Naive thymus-derived CD8-positive, alpha-beta T cell (primary cell): ENCODE results near the gene MTR. TPM values are rescaled to one million over a fixed set of nuclear protein-coding genes. Genes with fewer than 3 reads are reported as not detected.
A peak's percentile ranks its signal among the peaks of the same experiment; 100 is the strongest.

Experiments
- ATAC-seq, 2 donors: fragments of 150-1000 bp; cut with Tn5 transposase in 1 of 2; sonication (Bioruptor Pico), chemical (Tn5 transposase) in 1 of 2; 1 replicate in 1 of 2; 2 replicates in 1 of 2; pipeline ENCODE4 v1.10.0; 2021; ENCODE audit warnings: mild to moderate bottlenecking in 2 of 2, moderate library complexity in 2 of 2
- POLR2A ChIA-PET: fragments of 350-600 bp; sonication (Branson Sonifier 250); formaldehyde crosslinking; loops from one replicate; lab custom pipeline; 2021; ENCODE audit warnings: antibody characterized with exemption; lab: Charles Lee
- DNase-seq, 10 donors: peaks; one replicate each; pipeline versions ENCODE4 v3.0.0 to v3.0.0-alpha.2; 2020 to 2022
- H3K27ac Mint-ChIP-seq, 10 donors: one replicate each; pipeline ENCODE4 v1.8.0; 2020 to 2022; ENCODE audit warnings: mild to moderate bottlenecking in 10 of 10, mixed read lengths in 10 of 10, moderate library complexity in 4 of 10, inconsistent platforms in 1 of 10
- H3K27me3 Mint-ChIP-seq, 5 donors: one replicate each; pipeline ENCODE4 v1.8.0; 2021 to 2022; ENCODE audit warnings: mixed read lengths in 5 of 5
- H3K36me3 Mint-ChIP-seq, 3 donors: one replicate each; pipeline ENCODE4 v1.8.0; 2020 to 2022; ENCODE audit warnings: mixed read lengths in 3 of 3, mild to moderate bottlenecking in 2 of 3, inconsistent platforms in 1 of 3
- H3K4me1 Mint-ChIP-seq, 4 donors: one replicate each; pipeline ENCODE4 v1.8.0; 2021 to 2022; ENCODE audit warnings: mixed read lengths in 4 of 4
- H3K4me3 Mint-ChIP-seq, 10 donors: one replicate each; pipeline ENCODE4 v1.8.0; 2020 to 2022; ENCODE audit warnings: mild to moderate bottlenecking in 10 of 10, mixed read lengths in 10 of 10, moderate library complexity in 6 of 10, inconsistent platforms in 1 of 10
- H3K9me3 Mint-ChIP-seq, 9 donors: one replicate each; pipeline ENCODE4 v1.8.0; 2020 to 2022; ENCODE audit warnings: mixed read lengths in 9 of 9, mild to moderate bottlenecking in 3 of 9, inconsistent platforms in 1 of 9, moderate library complexity in 1 of 9
- polyA plus RNA-seq, 3 donors: library from polyadenylated mRNA; unstranded; fragments of 300-500 nt; fragmentation: Illumina TruSeq; gene quantifications; one replicate each; pipeline ENCODE4 v1.2.3, GENCODE V29; 2021
- total RNA-seq, 8 experiments: library from RNA in 2 of 8; stranded (reverse) in 2 of 8; gene quantifications; one replicate each; pipeline ENCODE4 v1.2.3 and lab custom pipeline; 2021 to 2026

MTR gene
- total and polyA plus RNA-seq, 5 experiments from 2014 or later: 14.8 to 67.9 (median 25.6) TPM

DNA sequence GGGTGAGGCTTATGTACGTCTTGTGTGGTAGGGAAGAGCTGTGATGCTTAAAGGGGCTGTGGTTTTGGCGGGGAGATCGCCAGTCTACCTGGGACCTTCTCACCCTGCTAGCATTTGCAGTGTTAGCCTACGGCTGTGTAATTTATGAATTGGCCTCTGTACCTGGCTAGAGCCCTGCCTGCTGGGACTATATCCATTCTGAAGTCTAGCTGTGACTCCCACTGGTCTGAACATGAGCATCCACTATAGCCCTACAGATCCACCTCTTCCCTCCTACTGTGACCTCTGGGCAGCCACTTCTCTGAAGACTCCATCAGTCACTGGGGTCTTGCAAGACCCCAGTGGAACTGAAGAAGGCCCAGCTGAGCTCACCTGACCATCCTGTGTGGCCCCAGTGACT, 135.4 kb downstream of the MTR start:
- Mint-ChIP-seq H3K27ac (no peak overlapping the region), H3K9me3 (peaks cover 0 to 28% (median 10%) of the 10 kb centered on the region in 9 donors), H3K4me3 (no peak overlapping the region), H3K36me3 (peaks cover 0 to 24% (median 0%) of the 10 kb centered on the region in 3 donors), H3K27me3 (peaks cover 9 to 21% (median 16%) of the 10 kb centered on the region in 5 donors), H3K4me1 (no peaks in the 10 kb centered on the region)
- no peak for ATAC-seq
- DNase-seq: no peak
- POLR2A ChIA-PET: no interaction called here

DNA sequence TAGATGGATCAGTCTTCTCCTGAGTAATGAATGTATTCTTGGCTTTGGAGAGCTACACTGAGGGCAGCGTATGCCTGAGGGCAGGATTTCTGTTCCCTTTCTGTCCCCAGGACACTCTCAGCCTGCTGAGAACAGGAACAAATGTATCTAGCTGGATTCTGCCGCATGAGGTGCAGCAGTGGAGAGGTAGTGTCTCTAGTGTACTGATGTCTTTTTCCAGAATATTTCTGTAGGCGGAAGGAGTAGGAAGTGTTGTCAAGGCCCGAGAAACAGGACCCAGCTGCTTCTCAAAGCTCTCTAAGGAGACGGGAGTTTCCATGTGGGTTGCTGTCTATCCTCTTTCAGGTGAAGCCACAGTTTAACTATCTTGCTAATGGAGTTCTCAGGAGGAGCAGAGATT, 143.7 kb downstream of the MTR start:
- no peak overlapping the region for H3K4me3 Mint-ChIP-seq
- POLR2A ChIA-PET: no interaction called here
- no peak overlapping the region for H3K27ac Mint-ChIP-seq
- H3K36me3 Mint-ChIP-seq: peaks cover 0 to 5% (median 0%) of the 10 kb centered on the region in 3 donors
- DNase-seq (no peak), ATAC-seq (no peak)
- peaks cover 1 to 21% (median 8%) of the 10 kb centered on the region in 5 donors for H3K27me3 Mint-ChIP-seq
- peaks cover 0 to 6% (median 0%) of the 10 kb centered on the region in 9 donors for H3K9me3 Mint-ChIP-seq
- no peaks in the 10 kb centered on the region for H3K4me1 Mint-ChIP-seq

DNA sequence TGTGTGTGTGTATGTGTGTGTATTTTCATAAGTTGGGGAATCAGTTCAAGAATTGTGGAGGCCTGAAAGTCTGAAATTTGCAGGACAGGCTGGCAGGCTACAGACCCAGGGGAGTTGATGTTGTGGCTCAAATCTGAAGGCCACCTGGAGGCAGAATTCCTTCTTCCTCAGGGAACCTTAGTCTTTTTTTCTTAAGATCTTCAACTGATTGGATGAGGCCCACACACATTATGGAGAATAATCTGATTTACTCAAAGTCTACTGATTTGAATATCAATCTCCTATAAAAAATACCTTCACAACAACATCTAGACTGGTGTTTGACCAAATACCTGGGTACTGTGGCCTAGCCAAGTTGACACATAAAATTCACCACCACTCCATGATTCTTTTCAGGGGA, 147.3 kb downstream of the MTR start:
- Mint-ChIP-seq H3K4me3 (no peak overlapping the region), H3K4me1 (no peaks in the 10 kb centered on the region), H3K27me3 (peaks cover 4 to 17% (median 9%) of the 10 kb centered on the region in 5 donors), H3K36me3 (peaks cover 0 to 5% (median 4%) of the 10 kb centered on the region in 3 donors), H3K27ac (no peak overlapping the region), H3K9me3 (peaks cover 0 to 9% (median 0%) of the 10 kb centered on the region in 9 donors)
- POLR2A ChIA-PET: no interaction called here
- DNase-seq (no peak), ATAC-seq (no peak)

DNA sequence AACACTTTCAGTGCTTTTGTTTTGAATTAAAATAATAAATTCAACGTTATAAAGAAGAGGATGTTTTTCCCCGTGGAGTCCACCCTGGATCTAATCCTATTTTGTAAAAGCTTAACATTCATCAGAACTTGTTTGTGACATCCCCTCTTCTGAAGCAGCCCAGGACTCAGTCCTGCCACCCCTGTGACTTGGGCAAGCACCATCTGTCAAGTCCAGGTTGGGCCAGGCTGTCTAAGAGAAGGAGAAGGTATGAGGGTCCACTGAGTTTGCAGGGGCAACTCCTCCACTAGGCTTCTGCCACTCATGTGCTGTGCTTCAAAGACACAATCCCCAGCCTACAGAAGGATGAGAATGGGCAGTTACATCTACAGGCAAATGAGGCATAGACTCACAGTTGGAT, 149.5 kb downstream of the MTR start:
- ATAC-seq: no peak
- Mint-ChIP-seq H3K36me3 (peaks cover 0 to 5% (median 4%) of the 10 kb centered on the region in 3 donors), H3K27ac (peak overlapping the region in 1 of 10 donors; percentile 24), H3K4me3 (no peak overlapping the region), H3K27me3 (peaks cover 4 to 18% (median 9%) of the 10 kb centered on the region in 5 donors), H3K9me3 (peaks cover 0 to 9% (median 0%) of the 10 kb centered on the region in 9 donors), H3K4me1 (no peaks in the 10 kb centered on the region)
- POLR2A ChIA-PET: no interaction called here
- no peak for DNase-seq

DNA sequence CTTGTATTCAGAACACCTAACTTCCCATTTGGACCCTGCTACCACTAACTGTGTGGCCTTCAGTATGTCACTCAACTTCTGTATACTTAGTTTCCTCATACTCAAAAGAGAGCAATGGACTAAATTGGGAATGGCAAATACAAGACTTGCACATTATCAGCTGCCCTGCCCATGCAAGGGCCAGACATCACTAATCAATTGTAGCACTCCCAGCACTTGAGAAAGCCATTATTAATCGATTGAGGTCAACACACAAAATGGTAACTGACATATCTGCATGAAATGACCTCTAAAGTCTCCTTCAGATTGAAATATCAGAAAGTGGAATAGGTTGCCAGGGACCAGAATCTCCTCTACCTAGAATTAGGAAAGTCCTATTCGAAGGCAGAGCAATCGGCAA, 149.9 kb downstream of the MTR start:
- DNase-seq (no peak), ATAC-seq (no peak)
- POLR2A ChIA-PET: no interaction called here
- H3K4me1 Mint-ChIP-seq: no peaks in the 10 kb centered on the region
- no peak overlapping the region for H3K4me3 Mint-ChIP-seq
- no peak overlapping the region for H3K27ac Mint-ChIP-seq
- peaks cover 0 to 9% (median 0%) of the 10 kb centered on the region in 9 donors for H3K9me3 Mint-ChIP-seq
- H3K36me3 Mint-ChIP-seq: peaks cover 0 to 5% (median 4%) of the 10 kb centered on the region in 3 donors
- peaks cover 4 to 18% (median 9%) of the 10 kb centered on the region in 5 donors for H3K27me3 Mint-ChIP-seq

DNA sequence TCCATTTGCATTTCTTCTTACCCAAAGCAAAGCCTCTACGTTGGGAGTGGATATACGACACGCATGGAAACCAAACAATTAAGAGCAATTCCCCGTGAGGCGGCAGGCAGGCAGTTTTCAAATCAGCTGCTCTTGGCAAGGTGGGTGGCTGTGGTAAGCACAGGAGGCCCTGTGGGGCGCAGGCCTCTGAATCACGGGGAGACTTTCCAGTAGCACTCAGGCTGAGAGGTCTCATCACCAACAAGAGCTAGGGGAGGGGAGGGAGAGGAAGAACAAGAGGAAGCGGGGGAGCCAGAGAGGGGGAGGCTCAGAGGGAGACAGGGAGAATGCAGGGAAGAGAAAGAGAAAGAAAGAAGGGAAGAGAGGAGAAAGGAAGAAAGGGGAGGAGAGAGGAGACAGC, 152.7 kb downstream of the MTR start:
- H3K36me3 Mint-ChIP-seq: peaks cover 0 to 4% (median 0%) of the 10 kb centered on the region in 3 donors
- POLR2A ChIA-PET: no interaction called here
- DNase-seq (no peak), ATAC-seq (no peak)
- no peaks in the 10 kb centered on the region for H3K4me1 Mint-ChIP-seq
- H3K27me3 Mint-ChIP-seq: peaks cover 6 to 19% (median 7%) of the 10 kb centered on the region in 5 donors
- peaks cover 0 to 2% (median 0%) of the 10 kb centered on the region in 9 donors for H3K9me3 Mint-ChIP-seq
- H3K4me3 Mint-ChIP-seq: no peak overlapping the region
- H3K27ac Mint-ChIP-seq: no peak overlapping the region

DNA sequence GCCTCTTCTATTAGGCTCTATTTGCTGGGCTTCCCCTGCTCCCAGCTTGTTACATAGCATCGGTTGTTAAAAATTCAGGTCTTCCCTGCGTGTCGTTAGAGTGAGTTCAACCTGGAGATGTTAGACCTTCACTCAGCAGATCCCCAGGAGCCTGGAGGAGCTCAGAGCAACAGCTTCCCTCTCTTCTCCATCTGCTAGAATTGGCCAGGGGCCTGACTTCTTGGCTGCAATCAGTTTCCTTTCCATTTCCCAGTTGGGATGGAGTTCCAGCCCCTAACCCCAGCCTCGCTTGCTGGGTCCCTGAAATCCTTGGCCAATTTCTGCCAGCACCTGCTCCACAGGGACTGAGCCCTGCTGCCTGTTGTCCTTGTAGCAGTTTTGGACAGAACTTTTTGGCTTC, 153.3 kb downstream of the MTR start:
- Mint-ChIP-seq H3K27me3 (peaks cover 7 to 22% (median 10%) of the 10 kb centered on the region in 5 donors), H3K36me3 (peaks cover 0 to 4% (median 0%) of the 10 kb centered on the region in 3 donors), H3K27ac (no peak overlapping the region), H3K9me3 (peaks cover 0 to 4% (median 0%) of the 10 kb centered on the region in 9 donors), H3K4me1 (no peaks in the 10 kb centered on the region), H3K4me3 (no peak overlapping the region)
- ATAC-seq: no peak
- no peak for DNase-seq
- POLR2A ChIA-PET: no interaction called here

DNA sequence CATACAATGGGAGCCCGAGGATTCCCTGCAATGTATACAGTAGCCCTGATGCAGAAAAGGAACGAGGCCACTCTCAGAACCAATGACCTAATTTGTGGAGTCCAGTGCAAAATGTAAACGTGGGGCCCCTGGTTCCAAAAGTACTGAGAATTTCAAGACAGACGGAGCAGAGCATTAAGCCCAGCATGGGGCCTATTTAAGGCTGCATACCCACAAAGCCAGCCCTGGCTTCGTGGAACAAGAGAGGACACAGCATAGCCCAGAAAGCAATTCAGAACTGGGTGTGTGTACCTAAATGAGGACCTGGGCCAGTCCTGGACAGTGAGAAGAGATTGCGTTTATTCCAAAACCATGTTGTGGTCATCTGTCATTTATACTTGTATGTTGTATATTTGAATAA, 153.9 kb downstream of the MTR start:
- no peaks in the 10 kb centered on the region for H3K4me1 Mint-ChIP-seq
- H3K9me3 Mint-ChIP-seq: peaks cover 0 to 10% (median 0%) of the 10 kb centered on the region in 9 donors
- ATAC-seq: no peak
- no peak overlapping the region for H3K4me3 Mint-ChIP-seq
- peaks cover 7 to 23% (median 12%) of the 10 kb centered on the region in 5 donors for H3K27me3 Mint-ChIP-seq
- no peak for DNase-seq
- no peak overlapping the region for H3K27ac Mint-ChIP-seq
- POLR2A ChIA-PET: no interaction called here
- peaks cover 0 to 4% (median 0%) of the 10 kb centered on the region in 3 donors for H3K36me3 Mint-ChIP-seq

DNA sequence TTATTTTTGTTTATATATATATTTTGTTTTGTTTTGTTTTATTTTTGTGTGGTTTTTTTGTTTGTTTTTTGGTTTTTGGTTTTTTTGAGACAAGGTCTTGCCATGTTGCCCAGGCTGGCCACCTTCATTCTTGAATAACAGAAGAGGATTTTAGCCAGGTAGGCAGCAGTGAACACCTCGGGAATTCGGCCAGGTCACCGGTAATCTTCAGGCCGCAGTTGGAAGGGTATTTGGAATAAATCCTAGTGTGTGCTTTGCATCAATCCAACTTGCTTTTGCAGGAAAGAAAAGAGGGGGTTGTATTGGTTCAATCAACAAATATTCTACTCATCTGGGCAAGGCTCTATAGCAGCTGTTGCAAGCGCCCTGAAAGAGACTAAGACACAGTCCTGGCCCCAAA, 155.3 kb downstream of the MTR start:
- Mint-ChIP-seq H3K27ac (no peak overlapping the region), H3K9me3 (peaks cover 0 to 23% (median 5%) of the 10 kb centered on the region in 9 donors), H3K4me1 (no peaks in the 10 kb centered on the region), H3K36me3 (peaks cover 0 to 4% (median 0%) of the 10 kb centered on the region in 3 donors), H3K4me3 (no peak overlapping the region), H3K27me3 (peaks cover 10 to 21% (median 10%) of the 10 kb centered on the region in 5 donors)
- no peak for ATAC-seq
- no peak for DNase-seq
- POLR2A ChIA-PET: no interaction called here

DNA sequence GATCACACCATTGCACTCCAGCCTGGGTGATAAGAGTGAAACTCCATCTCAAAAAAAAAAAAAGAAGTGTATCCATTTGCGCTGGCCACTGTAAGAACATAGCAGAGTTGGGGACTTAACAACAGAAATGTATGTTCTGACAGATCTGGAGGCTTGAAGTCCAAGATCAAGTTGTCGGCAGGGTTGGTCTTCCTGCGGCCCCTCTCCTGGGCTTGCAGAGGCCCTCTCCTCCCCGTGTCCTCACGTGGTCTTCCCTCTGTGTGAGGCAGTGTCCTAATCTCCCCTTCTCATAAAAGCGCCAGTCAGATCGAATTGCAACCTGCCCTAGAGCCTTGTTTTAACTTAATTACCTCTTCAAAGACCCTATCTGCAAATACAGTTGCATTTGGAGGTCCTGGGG, 156.6 kb downstream of the MTR start:
- Mint-ChIP-seq H3K9me3 (peaks cover 0 to 23% (median 5%) of the 10 kb centered on the region in 9 donors), H3K27me3 (peaks cover 7 to 15% (median 10%) of the 10 kb centered on the region in 5 donors), H3K4me1 (no peaks in the 10 kb centered on the region), H3K4me3 (no peak overlapping the region), H3K27ac (no peak overlapping the region), H3K36me3 (peaks cover 0 to 5% (median 0%) of the 10 kb centered on the region in 3 donors)
- no peak for ATAC-seq
- POLR2A ChIA-PET: no interaction called here
- no peak for DNase-seq

DNA sequence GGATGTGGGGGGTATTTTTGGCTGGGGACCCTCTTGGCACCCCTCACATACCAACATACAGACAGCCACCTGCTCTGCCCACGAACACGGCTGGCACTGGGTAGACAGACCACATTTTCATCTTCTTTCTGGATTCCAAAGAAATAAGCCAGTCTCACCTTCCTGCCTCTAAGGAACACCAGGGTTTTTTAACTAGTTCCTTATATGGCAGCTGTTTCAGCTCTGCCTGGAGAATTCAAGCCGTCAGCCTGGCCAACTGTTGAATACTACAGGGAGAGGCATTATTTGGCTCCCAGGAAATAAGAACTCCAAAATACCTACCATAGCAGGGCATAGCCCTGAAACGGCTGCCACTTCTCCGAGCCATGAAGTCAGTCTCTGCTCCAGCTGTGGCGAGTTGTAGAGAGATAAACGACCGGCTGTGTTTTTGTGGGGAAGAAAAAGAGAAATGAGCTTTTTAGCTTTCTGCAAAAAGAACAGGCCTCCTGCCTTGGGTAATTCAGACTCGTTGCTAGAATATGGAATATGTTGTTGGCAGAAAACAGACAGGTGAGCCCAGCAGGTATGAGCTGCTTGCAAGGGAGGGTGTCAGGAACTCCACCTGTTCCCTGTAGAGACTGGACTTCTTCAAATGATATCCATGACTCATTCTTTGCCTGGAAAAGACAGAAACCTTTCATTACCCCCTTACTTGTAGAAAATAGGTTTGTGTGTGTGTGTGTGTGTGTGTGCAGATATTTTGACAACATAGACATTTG, 157.3 kb downstream of the MTR start:
- DNase-seq (no peak), ATAC-seq (no peak)
- Mint-ChIP-seq H3K4me1 (no peaks in the 10 kb centered on the region), H3K27me3 (peaks cover 8 to 17% (median 13%) of the 10 kb centered on the region in 5 donors), H3K4me3 (no peak overlapping the region), H3K36me3 (peaks cover 0 to 5% (median 0%) of the 10 kb centered on the region in 3 donors), H3K27ac (no peak overlapping the region), H3K9me3 (peaks cover 0 to 23% (median 6%) of the 10 kb centered on the region in 9 donors)
- POLR2A ChIA-PET: no interaction called here

DNA sequence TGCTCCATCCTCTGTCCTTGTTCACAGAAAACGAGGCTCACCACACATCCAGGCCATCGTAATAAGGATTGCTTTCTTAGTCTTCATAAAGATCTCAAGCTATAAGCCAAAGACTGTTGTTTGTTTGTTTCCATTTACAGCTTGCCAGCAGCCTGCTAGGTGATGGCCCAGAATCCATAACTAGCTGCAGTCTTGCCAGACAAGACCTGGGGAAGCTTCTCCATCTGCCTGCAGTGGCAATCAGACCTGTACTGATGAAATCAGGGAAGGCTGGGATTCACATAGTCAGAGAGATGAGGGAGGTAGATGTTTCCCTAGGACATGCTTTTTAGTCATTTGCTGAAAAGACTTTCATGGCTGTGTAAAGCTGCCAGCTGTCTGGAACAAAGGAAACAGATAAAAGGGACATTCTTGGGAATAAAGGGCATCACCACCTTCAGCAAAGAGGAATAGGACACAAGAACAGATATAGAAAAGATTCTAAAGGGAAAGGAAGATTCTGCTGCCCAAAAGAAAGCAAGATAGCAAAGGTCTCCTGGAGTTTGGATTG, 158.1 kb downstream of the MTR start:
- Mint-ChIP-seq H3K36me3 (peaks cover 0 to 5% (median 0%) of the 10 kb centered on the region in 3 donors), H3K27ac (no peak overlapping the region), H3K9me3 (peaks cover 0 to 24% (median 6%) of the 10 kb centered on the region in 9 donors), H3K4me1 (no peaks in the 10 kb centered on the region), H3K27me3 (peaks cover 8 to 23% (median 15%) of the 10 kb centered on the region in 5 donors), H3K4me3 (no peak overlapping the region)
- POLR2A ChIA-PET: no interaction called here
- no peak for ATAC-seq
- no peak for DNase-seq
